GM13976 (cell line): ENCODE data around the gene SPATA9.
"Not testable (repeated sequence)": the region's sequence is repeated elsewhere in the genome, so short reads cannot be mapped to it uniquely, and the experiment has no call there.

Experiments
- DNase-seq: peaks from one replicate; pipeline ENCODE4 v3.0.0; 2012; ENCODE audit warnings: low spot score
- CTCF ChIP-seq: IDR thresholded peaks from 2 replicates; pipeline ENCODE4 v1.5.1; 2012; ENCODE audit warnings: borderline replicate concordance, mild to moderate bottlenecking; ENCODE audit not compliant: insufficient read depth; ENCODE audit errors: extremely low read depth, missing control alignments, control extremely low read depth
- in situ Hi-C: fragments of 300-500 bp; cut with MboI; formaldehyde crosslinking; loops from one replicate; pipeline ENCODE4 v1.12.0; 2022; ENCODE audit warnings: low sequenced_read_pairs, mixed read lengths, inconsistent platforms; ENCODE audit not compliant: unreplicated experiment

Gene SPATA9

GRCh38 chr5:95715799-95716461, 33.1 kb upstream of the SPATA9 start:
- TF ChIP-seq CTCF: no peak
- in situ Hi-C loops: no loop called here
- DNase-seq: peak; percentile 31

GRCh38 chr5:95713960-95714710, 31.3 kb upstream of the SPATA9 start:
- DNase-seq: no peak
- in situ Hi-C loops: no loop called here
- no peak for TF ChIP-seq CTCF

GRCh38 chr5:95713246-95713645, 30.5 kb upstream of the SPATA9 start:
- in situ Hi-C loops, DNase-seq: not testable (repeated sequence)

GRCh38 chr5:95712347-95712958, 29.7 kb upstream of the SPATA9 start:
- no peak for DNase-seq
- no peak for TF ChIP-seq CTCF
- in situ Hi-C loops: no loop called here

- DNase-seq: no peak
- no peak for TF ChIP-seq CTCF
- in situ Hi-C loops: no loop called here
These were observed 28.9 kb upstream of the SPATA9 start for GRCh38 chr5:95711501-95712346.

- DNase-seq, in situ Hi-C loops: not testable (repeated sequence)
These were observed 28.1 kb upstream of the SPATA9 start for GRCh38 chr5:95710651-95711500.
